Renal pelvis (tissue), 4 donors: ENCODE data around the gene AREG. TPM values are rescaled to one million over a fixed set of nuclear protein-coding genes. Genes with fewer than 3 reads are reported as not detected.

Source experiments
- DNase-seq: peaks from one replicate; pipeline ENCODE4 v3.0.0-alpha.2; 2013
- polyA plus RNA-seq, 3 donors: library from polyadenylated mRNA; unstranded; fragments of 120-200 nt; gene quantifications; one replicate each; pipeline ENCODE4 v1.2.1, GENCODE V29; 2013; ENCODE audit not compliant: insufficient read length in 3 of 3

The AREG gene
- polyA plus RNA-seq, 3 donors, result 0.07 TPM; not detected in 2

GRCh38 chr4:74431113-74431826 is 13.7 kb upstream of the AREG start:
- DNase-seq, result no peak

GRCh38 chr4:74433043-74433442 is 11.9 kb upstream of the AREG start:
- DNase-seq, result no peak

GRCh38 chr4:74433541-74434172 is 11.3 kb upstream of the AREG start:
- no peak for DNase-seq

- no peak for DNase-seq
These were observed 9.6 kb upstream of the AREG start for GRCh38 chr4:74435296-74435695.

GRCh38 chr4:74437866-74438265 is 7.1 kb upstream of the AREG start:
- no peak for DNase-seq

- DNase-seq, result no peak
These were observed 6.3 kb upstream of the AREG start for GRCh38 chr4:74438661-74439060.

GRCh38 chr4:74439952-74440351 is 5.0 kb upstream of the AREG start:
- no peak for DNase-seq

- DNase-seq, result no peak
These were observed 4.6 kb upstream of the AREG start for GRCh38 chr4:74440356-74440755.

- no peak for DNase-seq
These were observed 3.2 kb upstream of the AREG start for GRCh38 chr4:74441744-74442143.

- no peak for DNase-seq
These were observed 1.4 kb downstream of the AREG start for GRCh38 chr4:74446193-74446868.

GRCh38 chr4:74446896-74447295 is 2.0 kb downstream of the AREG start:
- no peak for DNase-seq

GRCh38 chr4:74447636-74448233 is 2.8 kb downstream of the AREG start:
- DNase-seq, result no peak

GRCh38 chr4:74449571-74450297 is 4.8 kb downstream of the AREG start:
- DNase-seq, result no peak

- no peak for DNase-seq
These were observed 5.4 kb downstream of the AREG start for GRCh38 chr4:74450298-74450683.

GRCh38 chr4:74451214-74451661 is 6.3 kb downstream of the AREG start:
- no peak for DNase-seq

- DNase-seq, result no peak
These were observed 8.2 kb downstream of the AREG start for GRCh38 chr4:74453037-74453635.

GRCh38 chr4:74453829-74454742 is 9.2 kb downstream of the AREG start:
- no peak for DNase-seq

GRCh38 chr4:74455361-74456055 is 10.6 kb downstream of the AREG start:
- no peak for DNase-seq

- no peak for DNase-seq
These were observed 11.3 kb downstream of the AREG start for GRCh38 chr4:74456056-74456744.
